ENCODE measurements around the gene SOX18.

SOX18 gene

GRCh38 chr20:64051561-64052325, 2.3 kb upstream of the SOX18 start:
- no peak for DNase-seq

DNA sequence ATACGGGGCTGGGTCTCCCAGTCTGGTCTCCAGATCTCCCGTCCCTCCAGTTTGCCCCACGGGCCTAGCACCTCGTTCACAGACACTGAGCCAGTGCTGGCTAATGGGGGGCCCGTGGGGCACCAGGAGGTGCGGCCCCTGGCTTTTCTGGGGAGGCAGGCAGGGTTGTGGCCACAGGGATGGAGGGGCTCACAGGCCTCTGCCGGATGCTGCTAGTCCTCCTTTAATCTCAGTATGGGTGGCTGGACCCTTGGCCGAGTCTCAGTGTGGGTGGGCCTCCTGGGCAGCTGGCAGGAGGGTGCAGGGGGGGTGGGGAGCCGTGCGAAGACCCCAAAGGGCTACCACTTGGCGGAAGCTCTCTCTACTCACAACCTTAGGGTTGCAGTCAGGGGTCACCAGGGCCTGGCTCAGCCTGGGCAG, 1.6 kb upstream of the SOX18 start:
- no peak for DNase-seq

DNA sequence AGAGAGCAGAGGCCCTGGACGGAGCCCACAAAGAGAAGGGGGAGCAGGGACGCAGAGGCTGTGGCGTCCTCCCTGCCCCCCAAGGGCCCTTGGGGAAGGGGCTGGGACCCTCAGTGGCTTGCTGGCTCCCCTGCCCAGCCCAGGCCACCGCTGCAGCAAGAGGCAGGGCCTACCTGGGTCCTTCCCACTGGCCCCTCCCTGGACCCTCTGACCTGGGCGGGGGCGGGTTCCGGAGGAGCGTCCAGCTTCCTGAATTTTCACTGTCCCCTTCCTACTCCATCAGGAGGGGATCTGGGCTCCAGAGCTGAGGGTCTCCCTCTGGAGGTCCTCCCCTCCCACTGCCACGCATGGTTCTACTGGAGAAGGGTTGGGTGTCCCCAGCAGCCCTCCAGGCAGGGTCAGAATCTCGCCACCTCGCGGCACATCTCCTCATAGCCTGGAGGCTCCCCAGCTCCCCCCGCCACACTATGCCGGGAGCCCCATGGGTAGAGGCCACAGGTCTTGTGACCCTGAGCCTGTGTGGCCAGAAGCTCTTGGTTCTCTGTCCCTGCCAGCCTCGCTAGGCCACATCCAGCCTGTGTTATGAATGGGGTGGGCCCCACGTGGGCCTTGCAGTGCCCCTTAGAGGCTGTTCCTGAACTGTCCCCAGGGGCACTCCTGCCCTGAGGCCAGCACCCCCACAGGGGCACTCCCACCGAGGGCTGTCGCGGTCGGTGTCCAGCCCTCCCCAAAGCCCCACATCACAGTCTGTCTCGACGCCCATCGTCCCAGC, 1.0 kb upstream of the SOX18 start:
- DNase-seq = no peak

DNA sequence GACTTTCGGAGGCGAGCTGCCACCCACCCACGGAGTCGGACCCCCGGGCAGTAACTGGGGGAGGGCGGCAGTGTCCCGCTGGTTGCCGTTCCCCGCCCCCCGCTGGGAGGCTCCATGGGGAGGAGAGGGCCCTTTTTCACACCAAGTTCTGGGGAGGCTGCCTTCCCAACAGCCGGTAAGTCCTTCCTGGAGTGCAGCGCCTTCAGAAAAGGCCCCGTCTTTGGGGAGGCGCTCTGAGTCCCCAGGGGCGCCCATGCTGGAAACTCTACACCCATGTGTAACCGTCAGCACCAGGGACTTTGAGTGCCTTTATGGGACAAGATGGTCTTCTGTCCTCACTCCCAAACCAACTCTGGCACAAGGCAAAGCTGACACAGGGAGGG, 430 bp upstream of the SOX18 start:
- no peak for DNase-seq

GRCh38 chr20:64048402-64049044, 916 bp downstream of the SOX18 start:
- DNase-seq = peak in 1 of 2 experiments; percentile 27

- peak in 1 of 2 experiments; percentile 16 for DNase-seq
Measured at GRCh38 chr20:64047968-64048401, 1.5 kb downstream of the SOX18 start.

DNA sequence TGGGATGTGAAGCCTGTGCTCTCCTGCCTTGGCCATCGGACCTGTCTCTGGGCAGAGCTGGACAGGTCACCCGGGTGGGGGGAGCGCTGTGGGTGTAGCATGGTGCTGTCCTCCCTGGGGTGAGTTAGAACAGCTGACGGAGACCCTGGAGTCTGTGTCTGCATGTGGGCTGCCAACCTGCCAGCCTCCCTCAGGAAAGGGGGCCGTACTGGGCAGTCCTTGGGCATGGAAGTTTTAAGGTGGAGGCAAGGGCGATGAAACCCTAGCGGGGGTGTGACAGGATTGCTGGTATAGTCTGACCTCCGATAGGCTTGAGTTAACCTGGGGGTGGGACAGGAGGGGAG, 2.4 kb downstream of the SOX18 start:
- no peak for DNase-seq

GRCh38 chr20:64045346-64046011, 4.0 kb downstream of the SOX18 start:
- no peak for DNase-seq

GRCh38 chr20:64044484-64045247, 4.8 kb downstream of the SOX18 start:
- DNase-seq = peak in 1 of 2 experiments; percentile 28

GRCh38 chr20:64043768-64044167, 5.7 kb downstream of the SOX18 start:
- no peak for DNase-seq

- DNase-seq = no peak
Measured at GRCh38 chr20:64042054-64042781, 7.2 kb downstream of the SOX18 start.

- no peak for DNase-seq
Measured at GRCh38 chr20:64041781-64042053, 7.7 kb downstream of the SOX18 start.

- peak in 1 of 2 experiments; percentile 48 for DNase-seq
Measured at GRCh38 chr20:64041040-64041780, 8.2 kb downstream of the SOX18 start.

DNA sequence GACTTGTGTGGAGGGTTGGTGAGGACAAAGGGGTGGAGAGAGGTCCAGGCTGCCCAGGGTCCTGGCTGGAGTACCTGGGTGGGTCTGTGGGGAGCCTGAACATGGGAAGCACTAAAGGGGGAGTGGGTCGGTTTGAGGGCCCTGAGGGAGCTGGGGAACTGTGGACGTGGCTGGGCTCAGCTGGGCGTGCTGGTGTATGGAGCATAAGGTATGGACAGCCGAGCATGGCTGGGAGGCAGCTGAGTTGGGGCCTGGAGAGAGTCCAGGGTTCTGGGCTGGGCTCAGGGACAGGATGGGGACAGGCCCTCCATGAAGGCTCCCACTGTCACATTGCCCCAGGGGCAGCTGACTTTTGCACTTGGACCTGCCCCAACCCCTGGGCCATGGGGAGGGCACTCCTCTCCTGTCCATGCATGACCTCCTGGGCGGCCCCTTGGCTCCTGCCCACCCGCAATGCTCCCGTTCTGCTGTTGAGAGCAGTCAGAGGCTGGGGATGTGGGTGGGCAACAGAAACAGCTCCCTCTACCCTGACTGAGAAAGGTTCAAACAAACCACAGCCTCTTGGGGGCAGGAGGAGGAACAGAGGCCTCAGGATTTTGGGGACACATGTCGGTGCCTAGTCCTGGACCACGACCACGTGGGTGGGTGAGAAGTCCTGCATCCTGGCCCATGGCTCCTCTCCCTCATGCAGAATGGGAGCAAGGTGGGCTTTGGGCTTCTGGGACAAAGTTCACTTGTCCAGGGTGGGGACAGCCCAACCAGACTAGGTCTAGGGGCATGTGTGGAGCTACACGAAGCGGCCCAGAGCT, 9.0 kb downstream of the SOX18 start:
- DNase-seq = no peak

- no peak for DNase-seq
Measured at GRCh38 chr20:64039293-64040160, 9.9 kb downstream of the SOX18 start.

DNA sequence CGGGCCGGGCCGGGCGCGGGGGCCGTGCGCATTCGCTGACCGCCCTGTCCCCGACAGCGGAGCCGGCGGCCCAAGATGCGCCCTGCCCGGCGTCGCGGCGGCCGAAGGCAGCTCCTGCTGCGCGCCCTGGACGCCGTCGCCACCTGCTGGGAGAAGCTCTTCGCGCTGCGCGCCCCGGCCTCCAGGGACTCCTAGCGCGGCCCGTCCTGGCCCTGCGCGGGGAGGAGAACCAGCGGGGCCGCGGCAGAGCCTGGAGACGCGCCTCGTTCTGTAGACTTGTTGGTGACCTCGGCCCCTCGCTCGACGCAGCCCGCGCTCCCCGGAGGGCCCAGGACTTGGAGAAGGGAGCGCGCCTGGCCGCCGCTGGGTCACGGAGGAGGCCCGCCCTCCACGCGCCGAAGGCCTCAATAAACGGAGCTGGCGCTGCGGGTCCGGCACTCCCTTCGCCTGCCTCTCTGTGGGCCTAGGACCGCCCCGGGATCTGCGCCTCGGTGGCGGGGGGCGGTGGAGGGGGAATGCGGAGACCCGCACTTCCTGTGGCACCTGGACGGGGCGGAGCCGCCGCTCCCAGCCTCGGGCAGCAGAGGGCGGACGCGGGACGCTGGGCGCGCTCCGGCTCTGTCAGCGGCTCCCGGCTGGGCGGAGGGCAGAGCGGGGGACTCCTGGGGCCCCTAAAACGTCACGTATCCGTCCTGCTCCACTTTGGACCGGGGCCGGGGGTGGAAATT, 10.7 kb downstream of the SOX18 start:
- DNase-seq = peak; percentile 34 to 63

DNA sequence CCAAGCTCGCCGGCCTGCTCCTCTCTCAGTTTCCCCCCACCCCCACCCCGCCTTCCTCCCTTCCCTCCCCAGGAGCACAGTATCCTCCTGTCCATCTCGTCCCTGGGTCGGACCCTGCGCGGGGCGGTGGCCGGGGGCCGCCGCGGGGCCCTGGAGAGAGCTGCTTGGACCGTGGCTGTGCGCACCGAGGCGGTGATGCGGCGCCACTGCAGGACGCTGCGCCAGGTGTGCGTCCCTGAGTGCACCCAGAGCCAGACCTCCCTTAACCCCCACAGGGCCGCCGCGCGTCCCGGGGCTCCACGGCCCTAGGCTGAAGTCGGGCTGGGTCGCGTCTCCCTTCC, 11.2 kb downstream of the SOX18 start:
- peak in 1 of 2 experiments; percentile 58 for DNase-seq

DNA sequence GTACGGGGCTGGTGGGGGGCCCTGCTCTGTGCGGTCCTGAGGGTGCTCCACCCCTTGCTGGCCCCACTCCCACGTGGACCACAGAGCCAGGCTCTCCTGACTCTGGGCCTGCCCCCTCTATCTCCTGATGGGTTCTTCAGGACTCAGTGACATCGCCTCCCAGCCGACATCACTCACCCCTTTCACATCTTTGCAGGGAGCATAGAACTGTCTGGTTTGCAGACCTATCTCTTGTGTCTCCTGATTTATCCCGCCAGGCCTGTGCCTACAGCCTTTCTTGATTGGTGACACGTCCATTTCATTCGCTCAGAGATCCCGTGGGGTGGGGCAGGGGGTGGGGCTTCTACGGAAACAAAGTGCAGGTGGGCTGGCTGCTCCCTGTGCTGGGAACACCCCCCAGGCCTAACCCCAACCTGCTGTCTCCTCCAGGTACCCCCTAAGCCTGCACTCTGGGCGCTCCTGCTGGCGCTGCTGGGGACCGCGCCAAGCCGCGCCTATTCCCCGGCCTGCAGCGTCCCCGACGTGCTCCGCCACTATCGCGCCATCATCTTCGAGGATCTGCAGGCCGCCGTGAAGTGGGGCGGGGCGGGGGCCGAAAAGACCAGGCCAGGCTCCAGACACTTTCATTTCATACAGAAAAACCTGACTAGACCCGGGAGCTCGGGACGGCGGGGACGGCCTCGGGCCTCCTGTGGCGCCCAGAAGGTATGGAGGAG, 11.8 kb downstream of the SOX18 start:
- DNase-seq = no peak
